Endothelial cell of coronary artery (primary cell): ENCODE measurements around the gene IFNA4. TPM values are rescaled to one million over a fixed set of nuclear protein-coding genes. Genes with fewer than 3 reads are reported as not detected.

Experiments
- total RNA-seq: library from RNA; depleted of rRNA; stranded (reverse); fragments of >200 nt; gene quantifications from 2 replicates; pipeline ENCODE4 v1.2.3, GENCODE V29; 2014

IFNA4 gene
- total RNA-seq, result not detected in 2 replicates

DNA sequence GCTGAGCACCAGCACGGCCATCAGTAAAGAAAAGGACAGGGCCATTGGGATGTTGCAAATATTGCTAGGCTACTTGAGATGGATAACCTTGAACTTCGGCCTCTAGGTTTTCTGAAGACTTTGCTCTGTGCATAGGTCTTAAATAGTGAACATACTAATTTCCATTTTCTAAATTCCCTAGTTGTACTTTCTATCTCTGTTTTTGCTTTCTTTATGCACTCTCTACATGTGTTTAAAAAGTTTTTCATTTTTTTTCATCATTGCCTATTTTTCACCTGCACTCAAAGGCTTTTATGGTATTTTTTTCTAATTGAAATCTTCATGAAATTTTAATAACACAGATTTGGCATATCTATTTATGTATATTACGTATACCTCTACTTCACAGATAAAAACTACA, at the start of gene IFNA4:
TSS of gene IFNA4 (minus strand) at position 101 of the 400 bp plus-strand sequence. CDS start at position 45, 56 bp downstream.

DNA sequence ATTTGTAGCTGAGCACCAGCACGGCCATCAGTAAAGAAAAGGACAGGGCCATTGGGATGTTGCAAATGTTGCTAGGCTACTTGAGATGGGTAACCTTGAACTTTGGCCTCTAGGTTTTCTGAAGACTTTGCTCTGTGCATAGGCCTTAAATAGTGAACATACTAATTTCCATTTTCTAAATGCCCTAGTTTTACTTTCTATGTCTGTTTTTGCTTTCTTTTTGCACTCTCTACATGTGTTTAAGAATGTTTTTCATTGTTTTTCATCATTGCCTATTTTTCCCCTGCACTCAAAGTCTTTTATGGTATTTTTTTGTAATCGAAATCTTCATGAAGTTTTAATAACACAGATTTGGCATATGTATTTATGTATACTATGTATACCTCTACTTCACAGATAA, 40.7 kb upstream of the IFNA4 start, which contains the start of gene IFNA17:
TSS of gene IFNA17 (minus strand) at position 101 of the 400 bp plus-strand sequence. CDS start at position 52, 49 bp downstream.

DNA sequence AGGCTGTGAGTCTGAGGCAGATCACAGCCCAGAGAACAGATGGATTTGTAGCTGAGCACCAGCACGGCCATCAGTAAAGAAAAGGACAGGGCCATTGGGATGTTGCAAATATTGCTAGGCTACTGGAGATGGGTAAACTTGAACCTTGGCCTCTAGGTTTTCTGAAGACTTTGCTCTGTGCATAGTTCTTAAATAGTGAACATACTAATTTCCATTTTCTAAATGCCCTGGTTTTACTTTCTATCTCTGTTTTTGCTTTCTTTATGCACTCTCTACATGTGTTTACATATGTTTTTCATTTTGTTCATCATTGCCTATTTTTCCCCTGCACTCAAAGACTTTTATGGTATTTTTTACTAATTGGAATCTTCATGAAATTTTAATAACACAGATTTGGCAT, 29.8 kb upstream of the IFNA4 start, which contains the start of gene IFNA16:
TSS of gene IFNA16 (minus strand) at position 101 of the 400 bp plus-strand sequence. CDS start at position 95, 6 bp downstream.

DNA sequence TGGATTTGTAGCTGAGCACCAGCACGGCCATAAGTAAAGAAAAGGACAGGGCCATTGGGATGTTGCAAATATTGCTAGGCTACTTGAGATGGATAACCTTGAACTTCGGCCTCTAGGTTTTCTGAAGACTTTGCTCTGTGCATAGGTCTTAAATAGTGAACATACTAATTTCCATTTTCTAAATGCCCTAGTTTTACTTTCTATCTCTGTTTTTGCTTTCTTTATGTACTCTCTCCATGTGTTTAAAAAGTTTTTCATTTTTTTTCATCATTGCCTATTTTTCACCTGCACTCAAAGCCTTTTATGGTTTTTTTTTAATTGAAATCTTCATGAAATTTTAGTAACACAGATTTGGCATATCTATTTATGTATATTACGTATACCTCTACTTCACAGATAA, 19.7 kb upstream of the IFNA4 start, which contains the start of gene IFNA10:
TSS of gene IFNA10 (minus strand) at position 101 of the 400 bp plus-strand sequence. CDS start at position 55, 46 bp downstream.

DNA sequence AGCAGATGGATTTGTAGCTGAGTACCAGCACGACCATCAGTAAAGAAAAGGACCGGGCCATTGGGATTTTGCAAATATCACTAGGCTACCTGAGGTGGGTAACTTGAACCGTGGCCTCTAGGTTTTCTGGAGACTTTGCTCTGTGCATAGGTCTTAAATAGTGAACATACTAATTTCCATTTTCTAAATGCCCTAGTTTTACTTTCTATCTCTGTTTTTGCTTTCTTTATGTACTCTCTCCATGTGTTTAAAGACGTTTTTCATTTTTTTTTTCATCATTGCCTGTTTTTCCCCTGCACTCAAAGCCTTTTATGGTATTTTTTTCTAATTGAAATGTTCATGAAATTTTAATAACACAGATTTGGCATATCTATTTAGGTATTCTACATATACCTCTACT, 14.7 kb upstream of the IFNA4 start, which contains the start of gene IFNA7:
TSS of gene IFNA7 (minus strand) at position 101 of the 400 bp plus-strand sequence. CDS start at position 61, 40 bp downstream.

DNA sequence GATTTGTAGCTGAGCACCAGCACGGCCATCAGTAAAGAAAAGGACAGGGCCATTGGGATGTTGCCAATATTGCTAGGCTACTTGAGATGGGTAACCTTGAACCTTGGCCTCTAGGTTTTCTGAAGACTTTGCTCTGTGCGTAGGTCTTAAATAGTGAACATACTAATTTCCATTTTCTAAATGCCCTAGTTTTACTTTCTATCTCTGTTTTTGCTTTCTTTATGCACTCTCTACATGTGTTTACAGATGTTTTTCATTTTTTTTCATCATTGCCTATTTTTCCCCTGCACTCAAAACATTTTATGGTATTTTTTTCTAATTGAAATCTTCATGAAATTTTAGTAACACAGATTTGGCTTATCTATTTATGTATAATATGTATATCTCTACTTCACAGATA, 20.8 kb downstream of the IFNA4 start, which contains the start of gene IFNA21:
TSS of gene IFNA21 (minus strand) at position 101 of the 400 bp plus-strand sequence. CDS start at position 53, 48 bp downstream.

DNA sequence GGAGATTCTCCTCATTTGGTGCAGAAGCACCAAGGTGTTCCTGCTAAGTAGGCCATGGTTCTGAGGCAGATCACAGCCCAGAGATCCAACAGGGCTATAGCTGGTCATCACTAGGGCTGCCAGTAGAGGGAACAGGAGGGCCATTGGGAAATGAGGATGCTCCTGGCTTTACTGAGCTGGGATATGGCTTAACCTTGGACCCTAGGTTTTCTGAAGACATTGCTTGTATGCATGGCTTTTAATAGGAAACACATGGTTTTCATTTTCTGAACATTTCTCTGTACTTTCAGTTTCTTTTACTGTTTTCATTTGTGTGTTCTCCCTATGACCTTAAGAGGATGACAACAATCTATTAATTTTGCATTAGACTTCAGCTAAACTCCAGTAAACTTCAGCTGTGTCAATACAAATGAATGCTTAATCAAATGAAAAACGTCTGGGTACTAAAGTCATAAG, 45.9 kb downstream of the IFNA4 start, which contains the start of gene IFNW1:
TSS of gene IFNW1 (minus strand) at position 406 of the 456 bp plus-strand sequence. CDS start at position 144, 262 bp downstream.

Other genes starting within 250 kb of the IFNA4 start
- 0.45 and 0.56 TPM in 2 replicates for gene HACD4, start 155.9 kb downstream of the IFNA4 start, total RNA-seq
- not detected in 2 replicates for gene IFNB1, start 109.6 kb downstream of the IFNA4 start, total RNA-seq
- not detected in 2 replicates for gene IFNW1, start 45.8 kb downstream of the IFNA4 start, total RNA-seq
- gene IFNA21, start 20.9 kb downstream of the IFNA4 start, total RNA-seq, result not detected in 2 replicates
- gene IFNA7, start 14.6 kb upstream of the IFNA4 start, total RNA-seq, result not detected in 2 replicates
- gene IFNA10, start 19.6 kb upstream of the IFNA4 start, total RNA-seq, result not detected in 2 replicates
- gene IFNA16, start 29.7 kb upstream of the IFNA4 start, total RNA-seq, result not detected in 2 replicates
- gene IFNA17, start 40.6 kb upstream of the IFNA4 start, total RNA-seq, result not detected in 2 replicates
- not detected in 2 replicates for gene IFNA14, start 52.4 kb upstream of the IFNA4 start, total RNA-seq
- 0.09 TPM in 1 of 2 replicates, not detected in the other for gene IFNA5, start 117.7 kb upstream of the IFNA4 start, total RNA-seq
- gene KLHL9, start 147.8 kb upstream of the IFNA4 start, total RNA-seq, result 32.2 and 38.3 TPM in 2 replicates
- gene IFNA6, start 163.3 kb upstream of the IFNA4 start, total RNA-seq, result not detected in 2 replicates
- not detected in 2 replicates for gene IFNA13, start 180.5 kb upstream of the IFNA4 start, total RNA-seq
- not detected in 2 replicates for gene IFNA2, start 197.8 kb upstream of the IFNA4 start, total RNA-seq
- not detected in 2 replicates for gene IFNA8, start 221.5 kb upstream of the IFNA4 start, total RNA-seq